ENCODE results near the gene TNC.
A peak's percentile ranks its signal among the peaks of the same experiment; 100 is the strongest.

The TNC gene

GRCh38 chr9:115043632-115044031, 74.3 kb downstream of the TNC start:
- DNase-seq: no peak

GRCh38 chr9:115042781-115043509, 75.0 kb downstream of the TNC start:
- no peak for DNase-seq

- no peak for DNase-seq
These were observed 78.3 kb downstream of the TNC start for GRCh38 chr9:115039516-115040120.

DNA sequence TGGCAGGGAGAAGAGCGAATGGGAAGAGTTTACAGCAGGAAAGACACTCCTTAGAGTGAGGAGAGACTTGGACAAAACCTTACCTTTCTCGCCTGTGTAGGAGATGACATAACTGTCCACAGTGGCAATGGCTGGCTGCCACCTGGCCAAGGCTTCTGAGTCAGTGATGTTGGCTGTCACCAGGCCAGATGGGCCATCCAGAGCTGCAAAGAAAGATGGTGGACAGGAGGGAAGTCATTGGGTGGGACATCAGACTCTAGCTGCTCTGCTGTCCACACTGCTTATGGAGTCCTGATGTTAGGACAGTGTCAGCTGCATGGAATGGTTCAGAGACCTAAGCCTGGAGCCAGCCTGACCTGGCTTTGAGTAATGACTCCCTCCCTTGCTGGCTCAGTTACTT, 79.8 kb downstream of the TNC start:
- DNase-seq: no peak

- no peak for DNase-seq
These were observed 81.3 kb downstream of the TNC start for GRCh38 chr9:115036691-115037090.

- DNase-seq: no peak
These were observed 81.9 kb downstream of the TNC start for GRCh38 chr9:115035841-115036612.

GRCh38 chr9:115034801-115035200, 83.2 kb downstream of the TNC start:
- DNase-seq: no peak

- DNase-seq: no peak
These were observed 84.2 kb downstream of the TNC start for GRCh38 chr9:115033800-115034199.

- DNase-seq: no peak
These were observed 85.7 kb downstream of the TNC start for GRCh38 chr9:115032296-115032695.

- no peak for DNase-seq
These were observed 88.0 kb downstream of the TNC start for GRCh38 chr9:115030006-115030405.

GRCh38 chr9:115025721-115026120, 92.2 kb downstream of the TNC start:
- no peak for DNase-seq

DNA sequence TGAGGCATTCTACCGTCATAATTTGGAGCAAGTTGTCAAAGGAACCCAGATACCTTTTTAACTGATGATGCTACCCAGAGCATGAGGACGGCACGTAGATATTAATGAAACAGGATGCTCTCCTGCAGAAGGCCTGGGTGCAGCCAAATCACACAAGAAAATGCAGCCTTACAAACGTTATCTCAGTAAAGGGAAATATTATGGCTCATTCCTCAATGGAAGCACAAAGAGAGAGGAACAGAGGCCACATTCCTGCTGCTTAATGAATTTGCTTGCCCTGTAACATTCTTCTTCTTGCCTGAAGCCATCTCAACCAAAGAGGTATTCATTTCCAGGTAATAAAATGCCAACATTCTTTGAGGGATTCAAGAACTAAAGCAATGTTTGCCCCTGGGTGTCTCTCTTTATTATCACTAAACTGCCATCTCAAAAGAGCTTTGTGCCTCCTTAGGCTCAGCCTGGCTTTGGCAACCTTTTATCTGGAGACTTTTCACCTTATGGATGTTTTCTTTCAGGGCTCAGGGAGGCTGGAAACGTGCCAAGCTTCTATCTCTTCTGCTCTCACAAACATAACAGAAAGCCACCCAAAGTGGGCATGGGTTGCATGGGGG, 92.9 kb downstream of the TNC start:
- no peak for DNase-seq

- DNase-seq: no peak
These were observed 95.1 kb downstream of the TNC start for GRCh38 chr9:115022760-115023434.

DNA sequence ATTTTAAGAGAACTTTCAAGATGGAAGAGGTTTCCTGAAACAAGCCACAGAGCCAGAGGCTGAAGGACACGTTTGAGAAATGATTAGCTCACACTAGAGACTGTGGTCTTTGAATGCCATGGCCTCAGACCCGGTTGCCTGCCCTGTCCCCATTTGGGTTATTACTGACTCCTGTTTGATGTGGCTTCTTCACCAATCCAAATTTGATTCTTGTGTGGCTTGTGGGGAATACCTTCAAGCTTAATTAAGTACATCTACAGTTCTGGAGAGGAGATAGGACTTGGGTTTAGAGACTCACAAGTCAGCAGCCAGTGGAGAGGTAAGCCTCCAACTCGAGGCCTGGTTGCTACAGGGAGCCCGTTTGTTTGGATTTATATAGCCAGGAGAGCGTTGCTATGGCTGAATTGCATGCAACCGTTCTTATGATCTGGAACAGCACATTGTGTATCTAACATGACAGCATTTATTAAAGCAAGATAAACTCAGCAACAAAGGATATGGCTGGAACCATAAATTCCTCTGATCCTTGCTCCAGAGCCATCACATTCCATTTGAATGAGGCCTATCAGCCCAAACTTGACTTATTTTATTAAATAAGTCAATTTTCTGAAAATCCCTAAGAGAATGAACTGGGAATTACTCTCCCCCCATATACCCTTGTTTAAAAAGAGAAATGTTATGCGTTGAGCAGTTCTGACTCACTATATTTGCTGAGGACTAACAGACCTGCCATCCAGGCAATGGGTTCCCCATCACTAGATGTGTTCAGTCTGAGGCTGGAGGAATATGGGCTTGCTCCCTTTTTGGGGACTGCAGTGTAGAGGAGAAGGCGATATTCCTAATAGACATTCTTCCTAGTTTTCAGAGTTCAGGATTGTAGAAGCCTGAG, 99.2 kb downstream of the TNC start:
- no peak for DNase-seq

DNA sequence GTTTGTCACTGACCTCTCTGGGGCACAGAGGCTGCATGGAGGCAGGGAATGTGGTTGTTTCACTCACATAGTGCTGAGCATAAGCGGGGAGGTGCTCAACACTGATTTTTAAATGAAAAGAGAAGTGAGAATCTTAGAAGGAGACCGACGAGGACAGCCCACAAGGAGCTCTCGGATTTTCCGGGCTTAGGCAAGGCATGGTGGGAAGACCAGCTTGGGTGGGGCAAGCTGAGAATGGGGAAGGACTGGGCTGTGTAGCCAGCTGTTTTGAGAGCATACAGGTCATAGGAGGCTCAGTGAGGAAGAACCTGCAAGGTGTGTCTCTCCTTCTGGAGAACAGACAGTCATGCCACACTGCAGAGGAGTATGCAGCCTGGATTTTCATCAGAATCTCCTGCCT, 101.6 kb downstream of the TNC start:
- no peak for DNase-seq

DNA sequence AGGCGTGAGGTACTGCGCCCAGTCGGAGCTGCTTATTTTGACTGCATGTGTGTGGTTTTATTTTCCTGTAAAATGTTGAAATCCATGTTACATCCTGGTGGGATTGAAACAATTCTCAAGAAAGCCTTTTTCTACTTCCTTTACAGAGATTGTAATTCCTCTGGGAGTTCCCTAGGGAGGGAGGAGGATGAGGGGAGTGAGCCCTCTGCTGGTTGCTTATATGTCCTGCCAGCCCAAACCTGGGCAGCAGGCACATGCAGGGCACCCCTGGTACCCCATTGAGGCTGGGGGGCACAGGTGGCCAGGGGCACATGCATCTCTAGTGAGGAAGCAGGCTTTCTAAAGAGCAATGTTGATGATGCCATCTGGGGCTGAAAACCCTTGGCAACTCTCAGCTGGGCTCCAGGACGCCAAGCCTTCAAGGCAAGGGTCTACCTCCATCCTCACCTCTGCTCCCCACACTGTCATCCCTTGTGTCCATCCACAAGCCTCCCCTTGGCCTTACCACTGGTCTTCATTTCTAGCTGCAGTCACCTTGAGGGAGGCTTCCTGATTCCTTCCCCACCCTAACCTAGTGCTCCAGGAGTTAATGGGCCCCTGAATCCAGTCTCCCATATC, 102.8 kb downstream of the TNC start:
- DNase-seq: no peak

GRCh38 chr9:115014438-115014837, 103.5 kb downstream of the TNC start:
- no peak for DNase-seq

DNA sequence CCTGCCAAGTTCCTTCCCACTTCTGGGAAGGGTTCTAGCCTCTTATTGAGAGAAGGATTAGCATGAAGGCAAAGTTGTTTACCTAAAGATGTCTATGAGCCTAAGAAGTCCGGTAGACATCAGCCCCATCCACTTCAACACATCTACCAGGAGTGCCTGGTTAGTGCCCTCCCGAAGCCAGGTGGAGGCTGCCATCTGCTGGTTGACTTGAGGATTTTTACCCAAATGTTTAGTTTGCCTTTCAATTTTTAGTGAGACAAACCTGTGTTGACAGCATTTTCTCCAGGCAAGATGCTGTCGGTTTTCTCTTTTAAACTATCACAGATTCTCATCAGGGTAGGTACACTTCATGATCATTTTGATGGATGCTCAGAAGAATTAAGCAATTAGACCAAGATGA, 104.0 kb downstream of the TNC start:
- peak; percentile 33 for DNase-seq

DNA sequence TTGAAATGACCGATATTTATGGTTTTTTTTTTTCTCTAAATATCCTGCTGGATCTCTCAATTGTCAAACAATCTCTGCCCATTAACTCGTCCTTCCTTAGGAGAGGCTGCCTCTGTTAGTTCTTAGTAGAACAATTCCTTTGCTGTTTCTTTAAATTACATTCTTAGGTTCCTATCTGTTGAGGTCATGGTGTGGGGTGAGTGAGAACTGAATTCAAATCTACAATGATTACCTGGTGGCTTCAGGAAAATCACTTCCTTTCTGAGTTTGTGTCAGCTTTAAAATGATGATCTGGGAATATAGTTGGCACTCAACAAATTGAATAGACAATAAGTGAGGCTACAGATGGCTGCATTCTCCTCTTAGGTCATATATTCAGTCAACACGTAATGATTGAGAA, 105.5 kb downstream of the TNC start:
- no peak for DNase-seq

- no peak for DNase-seq
These were observed 107.1 kb downstream of the TNC start for GRCh38 chr9:115010874-115011273.

GRCh38 chr9:115008536-115009270, 109.3 kb downstream of the TNC start:
- DNase-seq: no peak
